Stimulated activated CD8-positive, alpha-beta memory T cell treated with anti-CD3 and anti-CD28 coated beads, Interleukin-7, amount 100 ng/mL, for 4 hours (primary cell): ENCODE results near the gene CROCC2.

Experiments used
- DNase-seq, 2 donors: peaks; one replicate each; pipeline ENCODE4 v3.0.0-alpha.2; 2020; ENCODE audit warnings: low read depth in 2 of 2

CROCC2 gene

GRCh38 chr2:241014224-241014623 is 108.1 kb downstream of the CROCC2 start:
- no peak for DNase-seq

DNA sequence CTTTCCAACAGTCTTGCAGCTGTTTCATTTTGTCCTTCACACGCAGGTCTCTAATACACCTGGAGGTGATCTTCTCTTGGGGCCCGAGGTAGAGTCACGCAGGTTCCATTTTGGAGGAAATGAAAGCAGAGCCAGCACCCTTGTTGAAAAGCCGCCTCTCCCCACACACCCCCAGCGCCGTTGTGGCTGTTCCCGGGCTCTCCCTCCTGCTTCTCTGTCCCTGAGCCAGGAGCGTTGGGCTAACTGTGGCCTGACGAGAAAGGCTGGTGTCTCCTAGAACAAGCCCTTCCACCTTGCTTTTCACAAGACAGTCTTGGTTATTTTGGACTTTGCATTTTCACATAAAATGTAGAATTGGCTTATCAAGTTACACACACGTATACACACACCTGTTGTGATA is 108.6 kb downstream of the CROCC2 start:
- no peak for DNase-seq

DNA sequence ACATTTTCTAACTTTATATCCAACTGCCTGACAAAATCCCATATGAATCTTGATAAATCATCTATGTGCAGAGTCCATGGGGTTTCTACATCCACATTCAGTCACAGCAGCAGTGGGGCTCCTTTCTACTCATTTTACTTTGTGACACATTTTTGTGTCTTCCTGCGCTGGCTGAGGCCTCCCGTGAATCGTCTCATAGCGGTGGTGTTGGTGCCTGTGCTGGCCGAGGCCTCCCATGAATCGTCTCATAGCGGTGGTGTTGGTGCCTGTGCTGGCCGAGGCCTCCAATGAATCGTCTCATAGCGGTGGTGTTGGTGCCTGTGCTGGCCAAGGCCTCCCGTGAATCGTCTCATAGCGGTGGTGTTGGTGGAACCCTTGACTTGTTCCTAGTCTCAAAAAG is 109.3 kb downstream of the CROCC2 start:
- DNase-seq, result no peak

DNA sequence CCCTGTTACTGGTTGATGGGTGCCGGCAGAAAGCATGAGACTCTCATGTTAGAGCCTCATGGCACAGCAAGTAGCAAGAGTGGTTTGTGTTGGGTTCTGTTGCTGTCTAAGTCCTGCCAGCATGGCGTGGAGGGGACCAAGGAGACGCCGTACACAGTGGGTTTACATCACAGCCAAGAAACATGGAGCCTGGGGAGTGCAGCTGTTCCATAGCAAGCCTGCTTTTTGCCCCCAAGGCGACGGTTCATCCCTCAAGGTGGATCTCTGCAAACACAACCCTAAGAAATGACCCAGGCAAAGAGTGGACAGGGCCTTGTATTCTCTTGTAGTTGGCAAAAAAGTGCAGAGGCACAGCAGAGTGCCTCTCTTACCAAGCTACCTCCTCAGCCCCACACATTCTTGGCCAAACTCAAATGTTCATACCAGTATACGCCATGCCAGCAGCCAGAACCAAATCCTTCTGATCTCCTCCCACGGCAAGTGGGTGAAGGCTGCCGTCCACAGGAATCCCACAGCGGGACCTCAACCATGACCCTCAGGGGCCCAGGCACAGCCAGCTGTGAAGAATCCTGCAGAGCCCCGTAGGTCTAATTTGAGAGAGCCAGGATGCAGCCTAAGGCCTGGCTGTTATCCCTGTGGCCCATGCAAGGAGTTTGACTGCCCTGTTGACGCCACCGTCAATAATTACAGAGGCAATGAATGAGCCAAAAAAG is 111.2 kb downstream of the CROCC2 start:
- no peak for DNase-seq

- no peak for DNase-seq
Observed at GRCh38 chr2:241018051-241018891, 112.1 kb downstream of the CROCC2 start.

GRCh38 chr2:241019441-241020139 is 113.5 kb downstream of the CROCC2 start:
- DNase-seq, result no peak

GRCh38 chr2:241020201-241020600 is 114.1 kb downstream of the CROCC2 start:
- DNase-seq, result no peak

DNA sequence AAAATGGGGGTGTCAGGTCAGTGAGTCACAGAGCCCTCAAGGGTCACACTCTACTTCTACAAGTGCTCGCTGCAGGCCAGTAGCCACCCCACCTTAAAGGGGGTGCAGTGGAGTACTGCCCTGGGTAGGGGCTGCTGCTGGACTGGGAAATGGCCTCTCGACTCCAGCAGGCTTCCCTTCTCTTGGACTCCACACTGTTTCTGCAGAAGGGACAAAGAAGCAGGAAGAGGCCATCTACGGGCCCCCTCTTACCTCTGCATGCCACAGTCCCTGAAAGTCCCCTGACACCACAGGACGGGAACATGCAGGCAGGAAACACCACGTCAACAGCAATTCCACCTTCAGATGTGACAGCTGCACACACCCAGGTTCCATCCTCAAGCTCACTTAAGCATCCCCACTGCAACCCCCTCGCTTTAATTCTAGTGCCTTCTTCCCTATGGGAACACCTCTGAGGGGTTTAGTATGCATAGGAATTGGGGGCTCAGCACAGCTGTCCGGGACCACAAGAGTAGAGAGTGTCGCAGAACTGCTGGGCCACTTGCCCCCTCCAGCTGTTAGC is 114.6 kb downstream of the CROCC2 start:
- no peak for DNase-seq

DNA sequence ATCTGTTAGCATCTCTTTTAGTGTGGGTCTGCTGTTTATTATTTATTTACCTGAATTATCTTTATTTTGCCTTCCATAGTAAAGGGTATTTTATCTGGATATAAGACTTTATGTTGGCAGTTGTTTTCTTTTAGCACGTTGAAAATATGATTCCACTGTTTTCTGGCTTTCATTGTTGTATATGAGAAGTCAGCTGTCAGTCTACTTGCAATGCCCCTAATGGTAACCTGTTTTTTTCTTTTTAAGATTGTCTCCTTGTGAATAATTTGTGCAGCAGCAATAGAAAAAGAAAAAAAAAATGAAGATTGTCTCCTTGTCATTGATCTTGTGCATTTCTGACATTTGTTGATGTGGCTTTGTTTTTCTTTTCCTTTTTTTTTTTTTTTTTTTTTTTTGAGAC is 119.5 kb downstream of the CROCC2 start:
- DNase-seq, result no peak

GRCh38 chr2:241029599-241030332 is 123.6 kb downstream of the CROCC2 start:
- DNase-seq, result no peak

- DNase-seq, result no peak
Observed at GRCh38 chr2:241030333-241030680, 124.2 kb downstream of the CROCC2 start.

GRCh38 chr2:241030883-241031282 is 124.7 kb downstream of the CROCC2 start:
- no peak for DNase-seq

DNA sequence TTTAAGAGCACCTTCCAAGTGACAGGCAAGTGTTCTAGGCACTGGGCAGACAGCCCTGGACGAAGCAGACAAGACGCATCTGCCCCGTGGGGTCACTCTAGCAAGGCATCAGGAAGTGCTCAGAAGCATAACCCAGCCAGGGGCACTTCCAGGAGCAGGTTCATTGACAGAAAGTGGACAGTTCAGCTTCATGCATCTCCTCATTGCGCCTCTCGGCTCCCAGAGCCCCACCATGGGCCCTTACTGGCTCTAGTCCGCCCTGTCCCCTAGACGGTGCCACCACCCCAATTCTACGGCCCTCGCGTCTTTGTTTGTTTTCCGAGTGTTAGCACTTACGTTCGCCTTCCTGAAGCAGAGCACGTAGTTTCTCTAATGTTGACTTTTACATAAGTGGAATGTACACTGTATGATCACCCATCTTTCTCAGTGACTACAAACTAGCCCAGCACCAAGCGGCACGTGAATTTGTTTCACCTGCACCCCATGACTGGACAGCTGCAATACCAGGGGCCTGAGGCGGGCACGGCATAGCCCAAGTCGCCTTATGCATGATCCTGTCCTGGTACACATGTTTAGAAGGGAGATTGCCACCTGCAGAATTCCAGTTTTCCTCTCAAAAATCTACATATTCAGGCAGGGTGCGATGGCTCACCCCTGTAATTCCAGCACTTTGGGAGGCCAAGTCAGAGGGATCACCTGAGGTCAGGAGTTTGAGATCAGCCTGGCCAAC is 125.5 kb downstream of the CROCC2 start:
- DNase-seq, result no peak

- DNase-seq, result no peak
Observed at GRCh38 chr2:241033336-241033987, 127.3 kb downstream of the CROCC2 start.

GRCh38 chr2:241033994-241034393 is 127.9 kb downstream of the CROCC2 start:
- DNase-seq, result no peak

GRCh38 chr2:241034490-241035141 is 128.5 kb downstream of the CROCC2 start:
- DNase-seq, result no peak

GRCh38 chr2:241035142-241035817 is 129.1 kb downstream of the CROCC2 start:
- peak in 1 of 2 donors; percentile 49 for DNase-seq

DNA sequence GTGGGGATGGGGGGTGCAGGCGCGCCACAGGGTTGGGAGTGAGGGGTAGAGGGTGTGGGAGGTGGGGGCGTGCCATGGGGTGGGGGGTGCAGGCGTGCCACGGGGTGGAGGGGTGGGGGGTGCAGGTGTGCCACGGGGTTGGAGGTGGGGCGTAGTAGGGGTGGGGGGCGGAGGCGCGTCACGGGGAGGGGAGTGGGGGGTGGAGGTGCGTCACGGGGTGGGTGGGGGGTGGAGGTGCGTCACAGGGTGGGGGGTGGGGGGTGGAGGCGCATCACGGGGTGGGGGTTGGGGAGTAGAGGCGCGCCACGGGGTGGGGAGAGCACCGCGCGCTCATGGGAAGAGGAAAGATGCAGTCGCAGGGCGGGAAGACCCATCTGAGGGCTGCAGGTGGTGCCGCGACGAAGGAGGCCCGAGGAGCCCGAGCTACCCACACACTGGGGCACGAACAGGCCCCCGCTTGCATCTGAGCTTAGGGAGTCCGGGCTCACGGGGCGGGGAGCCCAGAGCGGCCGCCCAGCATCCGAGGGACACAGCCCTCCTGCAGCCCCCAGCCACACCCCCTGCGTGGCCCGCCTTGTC is 129.8 kb downstream of the CROCC2 start:
- peak in 1 of 2 donors; percentile 41 for DNase-seq

DNA sequence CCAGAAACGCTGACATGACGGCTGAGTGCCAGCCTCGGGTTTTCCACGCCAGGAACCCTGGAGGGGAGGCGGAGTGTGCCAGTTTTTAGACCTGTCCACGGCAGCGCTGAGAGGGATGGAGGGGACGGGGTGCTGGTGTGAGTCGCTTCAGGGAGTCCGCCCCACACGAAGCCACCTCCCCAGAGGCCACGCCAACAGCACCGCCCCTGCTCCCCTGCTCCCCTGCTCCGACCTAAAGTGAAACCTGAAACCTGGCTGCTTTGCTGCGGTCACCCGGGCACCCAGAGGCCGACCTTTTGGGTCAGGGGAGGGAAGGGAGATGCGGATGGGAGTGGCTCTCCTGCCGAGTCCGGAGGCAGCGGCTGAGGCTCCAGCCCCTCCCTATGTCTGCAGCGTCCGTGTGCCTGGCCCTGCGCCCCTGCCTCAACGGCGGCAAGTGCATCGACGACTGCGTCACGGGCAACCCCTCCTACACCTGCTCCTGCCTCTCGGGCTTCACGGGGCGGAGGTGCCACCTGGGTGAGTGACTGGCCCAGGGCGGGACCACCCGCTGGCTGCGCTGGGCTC is 130.3 kb downstream of the CROCC2 start:
- peak; percentile 18 to 56 for DNase-seq
